Measurements from ENCODE around the gene MSX2.

Gene MSX2

DNA sequence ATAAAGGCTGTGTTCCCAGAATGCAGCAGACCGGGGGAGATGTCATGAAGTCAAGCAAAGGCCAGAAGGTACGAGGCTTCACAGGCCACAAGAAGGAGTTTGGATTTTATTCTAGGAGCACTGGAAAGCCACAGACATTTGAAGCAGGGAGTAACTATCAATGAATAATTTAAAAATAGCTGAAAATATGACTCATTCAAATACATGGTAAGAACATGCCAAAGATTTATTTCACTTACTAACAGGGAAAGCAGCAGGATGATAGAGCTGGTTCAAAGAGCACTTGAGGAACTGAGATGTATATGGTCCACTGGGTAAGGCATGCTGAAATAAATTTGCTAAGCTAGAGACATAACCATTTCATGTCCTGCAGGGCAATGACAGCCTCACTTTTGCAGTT is 53.2 kb downstream of the MSX2 start:
- no peak for DNase-seq
